Measurements from ENCODE around the gene TM4SF1.

GRCh38 chr3:149332227-149332765 lies 45.2 kb downstream of the TM4SF1 start:
- TF ChIP-seq CTCF (conservative IDR thresholded peaks at IDR 0.05; ENCODE audit: low read depth, low read length) = no peak
- no peak for TF ChIP-seq EZH2phosphoT487 (IDR thresholded peaks at IDR 0.05; ENCODE audit: borderline replicate concordance, low read length)

All from PC-3 (cell line).